ENCODE results near the gene PCBP4.
"Not testable (repeated sequence)": the region's sequence is repeated elsewhere in the genome, so short reads cannot be mapped to it uniquely, and the experiment has no call there.

PCBP4 gene

GRCh38 chr3:51997172-51997571 is 29.9 kb upstream of the PCBP4 start:
- DNase-seq = no peak
- in situ Hi-C loops (cut with MboI; ENCODE audit: low pct_unique_long_range_greater_than_20kb, low sequenced_read_pairs) = no loop called here

- in situ Hi-C loops (cut with MboI; ENCODE audit: low pct_unique_long_range_greater_than_20kb, low sequenced_read_pairs) = no loop called here
Measured at GRCh38 chr3:51995346-51996163, 28.3 kb upstream of the PCBP4 start, which contains the start of gene RPL29. TSS of gene RPL29 (minus strand) at chr3:51995895. CDS start at chr3:51995461, 434 bp downstream.

GRCh38 chr3:51994530-51994929 is 27.3 kb upstream of the PCBP4 start:
- DNase-seq = no peak

More at GRCh38 chr3:51995346-51996163, 28.3 kb upstream of the PCBP4 start, which contains the start of gene RPL29:
- peak; percentile 97 for DNase-seq

GRCh38 chr3:51993657-51994056 is 26.4 kb upstream of the PCBP4 start:
- in situ Hi-C loops (cut with MboI; ENCODE audit: low pct_unique_long_range_greater_than_20kb, low sequenced_read_pairs); DNase-seq: not testable (repeated sequence)

More at GRCh38 chr3:51994530-51994929, 27.3 kb upstream of the PCBP4 start:
- in situ Hi-C loops (cut with MboI; ENCODE audit: low pct_unique_long_range_greater_than_20kb, low sequenced_read_pairs) = no loop called here

GRCh38 chr3:51992017-51992682 is 24.9 kb upstream of the PCBP4 start:
- no peak for DNase-seq
- in situ Hi-C loops (cut with MboI; ENCODE audit: low pct_unique_long_range_greater_than_20kb, low sequenced_read_pairs) = no loop called here

GRCh38 chr3:51990501-51990971 is 23.3 kb upstream of the PCBP4 start:
- DNase-seq; in situ Hi-C loops (cut with MboI; ENCODE audit: low pct_unique_long_range_greater_than_20kb, low sequenced_read_pairs): not testable (repeated sequence)

- DNase-seq = no peak
- in situ Hi-C loops (cut with MboI; ENCODE audit: low pct_unique_long_range_greater_than_20kb, low sequenced_read_pairs) = no loop called here
Measured at GRCh38 chr3:51988286-51989146, 21.3 kb upstream of the PCBP4 start.

- in situ Hi-C loops (cut with MboI; ENCODE audit: low pct_unique_long_range_greater_than_20kb, low sequenced_read_pairs) = no loop called here
- no peak for DNase-seq
Measured at GRCh38 chr3:51987568-51987967, 20.3 kb upstream of the PCBP4 start.

- no peak for DNase-seq
- in situ Hi-C loops (cut with MboI; ENCODE audit: low pct_unique_long_range_greater_than_20kb, low sequenced_read_pairs) = no loop called here
Measured at GRCh38 chr3:51986010-51986947, 19.0 kb upstream of the PCBP4 start.

- DNase-seq = no peak
- in situ Hi-C loops (cut with MboI; ENCODE audit: low pct_unique_long_range_greater_than_20kb, low sequenced_read_pairs) = no loop called here
Measured at GRCh38 chr3:51985063-51985462, 17.8 kb upstream of the PCBP4 start.

- in situ Hi-C loops (cut with MboI; ENCODE audit: low pct_unique_long_range_greater_than_20kb, low sequenced_read_pairs) = no loop called here
- no peak for DNase-seq
Measured at GRCh38 chr3:51984269-51984647, 17.0 kb upstream of the PCBP4 start.

GRCh38 chr3:51983578-51984268 is 16.5 kb upstream of the PCBP4 start:
- in situ Hi-C loops (cut with MboI; ENCODE audit: low pct_unique_long_range_greater_than_20kb, low sequenced_read_pairs) = no loop called here

GRCh38 chr3:51982838-51983577 is 15.8 kb upstream of the PCBP4 start, which contains the start of gene ACY1:
TSS of gene ACY1 (plus strand) at chr3:51983535. CDS start at chr3:51984065, 530 bp downstream.
- in situ Hi-C loops (cut with MboI; ENCODE audit: low pct_unique_long_range_greater_than_20kb, low sequenced_read_pairs) = no loop called here
- DNase-seq = peak; percentile 85

More at GRCh38 chr3:51983578-51984268, 16.5 kb upstream of the PCBP4 start:
- DNase-seq = no peak

GRCh38 chr3:51982352-51982837 is 15.1 kb upstream of the PCBP4 start:
- DNase-seq = no peak
- in situ Hi-C loops (cut with MboI; ENCODE audit: low pct_unique_long_range_greater_than_20kb, low sequenced_read_pairs) = no loop called here

GRCh38 chr3:51980253-51980652 is 13.0 kb upstream of the PCBP4 start:
- in situ Hi-C loops (cut with MboI; ENCODE audit: low pct_unique_long_range_greater_than_20kb, low sequenced_read_pairs) = no loop called here
- DNase-seq = no peak

GRCh38 chr3:51978143-51978502 is 10.9 kb upstream of the PCBP4 start:
- in situ Hi-C loops (cut with MboI; ENCODE audit: low pct_unique_long_range_greater_than_20kb, low sequenced_read_pairs) = no loop called here
- no peak for DNase-seq

All from KBM-7 (cell line).